Activated T-helper 1 cell treated with anti-CD3 and anti-CD28 coated beads, Interleukin-2, amount 50 U/mL, for 16 hours (primary cell): ENCODE measurements around the gene PCDH1.
A peak's percentile ranks its signal among the peaks of the same experiment; 100 is the strongest.
"Not testable (repeated sequence)": the region's sequence is repeated elsewhere in the genome, so short reads cannot be mapped to it uniquely, and the experiment has no call there.

Source experiments
- DNase-seq, 2 donors: peaks; one replicate each; pipeline ENCODE4 v3.0.0-alpha.2; 2020; ENCODE audit warnings: low read depth in 1 of 2, low spot score in 1 of 2

Gene PCDH1

GRCh38 chr5:141902015-141902814 is 24.0 kb upstream of the PCDH1 start:
- no peak for DNase-seq

GRCh38 chr5:141898448-141899049 is 20.3 kb upstream of the PCDH1 start:
- no peak for DNase-seq

DNA sequence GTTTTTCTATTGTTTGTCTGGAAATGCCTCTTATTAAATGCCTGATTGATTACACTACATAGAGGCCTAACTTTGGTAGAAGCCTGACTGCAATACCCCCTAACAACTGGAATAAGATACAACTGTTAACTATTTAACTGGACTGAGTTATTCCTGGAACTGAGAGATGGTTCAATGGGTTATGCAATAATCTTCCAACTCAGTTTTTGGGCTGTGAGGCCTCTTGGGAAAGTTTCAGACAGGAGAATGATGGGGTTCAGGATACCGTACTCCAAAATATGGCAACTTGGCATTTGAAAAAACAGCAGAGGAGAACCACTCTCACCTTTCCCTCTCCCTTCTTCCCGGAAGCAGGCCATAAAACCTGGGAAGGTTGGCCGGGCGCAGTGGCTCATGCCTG is 19.2 kb upstream of the PCDH1 start:
- no peak for DNase-seq

DNA sequence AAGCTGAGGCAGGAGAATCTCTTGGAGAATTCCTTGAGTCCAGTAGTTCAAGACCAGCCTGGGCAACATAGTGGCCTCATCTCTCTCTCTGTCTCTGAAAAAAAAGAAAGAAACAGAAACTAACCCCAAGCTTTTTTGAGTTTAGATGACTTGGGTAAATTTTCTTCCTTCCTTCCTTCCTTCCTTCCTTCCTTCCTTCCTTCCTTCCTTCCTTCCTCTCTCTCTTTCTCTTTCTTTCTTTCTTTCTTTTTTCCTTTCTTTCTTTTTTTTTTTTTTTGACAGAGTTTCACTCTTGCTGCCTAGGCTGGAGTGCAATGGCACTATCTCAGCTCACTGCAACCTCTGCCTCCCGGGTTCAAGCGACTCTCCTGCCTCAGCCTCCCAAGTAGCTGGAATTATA is 12.2 kb upstream of the PCDH1 start:
- DNase-seq: not testable (repeated sequence)

DNA sequence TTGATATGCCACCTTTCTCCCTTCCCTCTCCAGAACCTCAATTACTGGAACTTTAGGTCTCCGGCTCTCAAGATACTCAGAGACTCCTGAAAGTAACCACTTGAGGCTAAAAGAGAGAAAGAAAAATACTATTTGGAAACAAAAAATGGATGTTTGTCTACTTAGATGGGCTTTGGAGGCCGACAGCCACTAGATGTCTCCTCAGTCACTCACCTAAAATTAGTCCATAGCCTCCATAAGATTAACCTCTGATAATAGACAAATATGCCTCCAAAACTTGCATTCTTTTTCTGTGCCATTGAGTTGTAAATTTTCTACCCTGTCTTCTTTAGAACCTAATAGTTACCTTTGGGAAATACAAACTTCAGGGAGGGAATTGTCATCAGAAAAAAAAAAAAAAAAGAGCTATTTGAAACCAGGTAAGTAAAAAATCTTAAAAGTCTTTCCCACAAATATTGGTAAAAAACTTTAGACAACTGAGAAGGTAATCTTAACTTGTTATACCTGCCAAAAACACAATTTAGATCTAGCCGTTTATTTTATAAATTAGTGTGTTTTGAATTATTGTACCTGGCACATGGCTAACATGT is 11.2 kb upstream of the PCDH1 start:
- DNase-seq: no peak

DNA sequence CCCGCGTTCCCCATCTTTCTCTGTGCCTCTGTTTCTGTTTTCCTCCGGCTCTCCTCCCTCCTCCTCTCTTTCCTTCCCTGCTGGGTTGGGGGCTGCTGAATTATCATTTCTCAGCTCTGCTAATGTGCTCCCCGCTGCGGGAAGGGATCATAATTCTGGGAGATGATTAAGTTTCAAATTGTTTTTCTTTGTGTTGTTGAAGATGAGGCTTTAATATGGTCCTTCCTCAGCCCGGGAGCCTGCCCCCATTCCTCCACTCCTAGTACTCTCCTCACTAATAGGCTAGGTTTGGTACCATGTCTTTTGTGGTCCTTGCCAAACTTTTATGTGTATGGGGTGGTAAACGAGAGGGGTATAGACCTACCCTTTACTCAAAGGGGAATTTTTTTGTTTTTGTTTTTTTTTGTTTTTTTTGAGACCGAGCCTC is 5.7 kb upstream of the PCDH1 start:
- no peak for DNase-seq

- no peak for DNase-seq
These were observed 5.1 kb upstream of the PCDH1 start for GRCh38 chr5:141883184-141883891.

GRCh38 chr5:141882594-141883183 is 4.5 kb upstream of the PCDH1 start:
- no peak for DNase-seq

DNA sequence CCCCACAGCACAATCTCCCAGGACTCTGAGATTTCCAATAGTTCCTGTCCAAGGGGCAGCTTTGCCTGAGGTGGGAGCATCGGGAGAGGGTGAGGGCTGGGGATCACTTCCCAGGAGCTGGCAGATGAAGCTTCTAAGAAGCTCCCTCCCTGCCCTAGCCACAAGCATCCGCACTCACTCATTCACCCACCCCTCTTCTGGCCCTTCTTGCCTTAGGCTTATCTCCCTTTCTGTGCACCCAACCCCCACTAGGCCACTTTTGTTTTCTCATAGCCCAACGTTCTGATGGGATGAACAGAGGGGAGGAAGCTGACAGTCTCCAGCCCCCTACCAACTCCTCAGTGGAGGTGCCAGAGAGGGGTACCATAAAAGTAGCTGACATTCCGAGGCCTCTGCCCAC is 3.7 kb upstream of the PCDH1 start:
- no peak for DNase-seq

DNA sequence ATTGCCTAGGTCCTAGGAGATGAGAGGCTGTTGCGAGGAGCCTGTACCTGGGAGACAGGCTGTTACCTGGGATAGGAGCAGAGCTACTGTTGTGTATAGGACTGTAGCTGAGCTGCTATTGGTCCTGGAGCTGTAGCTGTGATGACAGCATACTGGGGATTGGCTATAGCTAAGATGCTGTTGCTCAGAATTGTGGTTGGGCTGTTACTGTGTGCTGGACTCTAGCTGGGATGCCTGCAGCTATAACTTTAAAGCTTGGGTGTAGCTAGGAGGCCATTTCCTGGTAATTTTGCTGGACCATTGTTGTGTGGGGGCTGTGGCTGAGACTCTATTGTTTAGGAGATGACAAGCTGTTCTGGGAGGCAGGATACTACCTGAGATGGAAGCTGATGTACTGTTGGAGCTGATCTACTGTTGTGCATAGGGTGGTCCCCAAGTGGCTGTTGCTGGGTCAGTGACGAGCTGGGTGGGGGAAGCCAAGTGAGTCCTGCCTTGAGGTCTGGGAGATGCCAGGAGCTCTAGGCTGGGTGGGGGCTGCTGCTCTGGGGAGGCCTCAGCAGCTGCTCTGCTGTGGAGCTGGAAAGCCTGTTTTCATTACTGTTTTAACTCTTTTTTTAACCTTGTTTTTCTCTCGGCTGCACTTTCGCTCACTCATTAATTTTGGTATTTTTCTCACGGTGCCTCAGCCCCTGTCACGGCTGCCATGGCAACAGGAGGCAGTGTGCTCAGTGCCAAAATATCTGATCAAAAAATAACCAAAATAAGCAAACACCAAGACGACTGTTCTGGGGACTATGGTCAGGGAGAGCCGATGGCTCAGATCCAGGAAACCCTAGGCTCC is 3.0 kb upstream of the PCDH1 start:
- DNase-seq: no peak

GRCh38 chr5:141879941-141880738 is 1.9 kb upstream of the PCDH1 start:
- DNase-seq: no peak

DNA sequence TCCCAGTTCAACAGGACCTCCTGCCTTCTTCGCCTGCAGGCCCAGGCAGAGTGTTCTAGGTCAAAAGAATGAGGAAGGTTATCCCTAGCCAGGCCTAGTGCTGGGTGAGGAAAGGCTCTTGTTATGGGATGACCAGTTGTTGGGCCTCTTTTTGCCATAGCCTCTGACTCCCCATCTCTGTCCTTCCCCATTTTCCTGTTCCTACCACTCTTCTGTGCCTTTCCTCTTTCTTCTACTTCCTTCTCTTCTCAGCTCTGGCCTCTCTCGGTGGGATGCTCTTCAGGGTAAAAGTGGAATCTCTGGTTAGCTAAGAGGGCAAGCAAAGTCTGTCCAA is 1.2 kb upstream of the PCDH1 start:
- DNase-seq: no peak

DNA sequence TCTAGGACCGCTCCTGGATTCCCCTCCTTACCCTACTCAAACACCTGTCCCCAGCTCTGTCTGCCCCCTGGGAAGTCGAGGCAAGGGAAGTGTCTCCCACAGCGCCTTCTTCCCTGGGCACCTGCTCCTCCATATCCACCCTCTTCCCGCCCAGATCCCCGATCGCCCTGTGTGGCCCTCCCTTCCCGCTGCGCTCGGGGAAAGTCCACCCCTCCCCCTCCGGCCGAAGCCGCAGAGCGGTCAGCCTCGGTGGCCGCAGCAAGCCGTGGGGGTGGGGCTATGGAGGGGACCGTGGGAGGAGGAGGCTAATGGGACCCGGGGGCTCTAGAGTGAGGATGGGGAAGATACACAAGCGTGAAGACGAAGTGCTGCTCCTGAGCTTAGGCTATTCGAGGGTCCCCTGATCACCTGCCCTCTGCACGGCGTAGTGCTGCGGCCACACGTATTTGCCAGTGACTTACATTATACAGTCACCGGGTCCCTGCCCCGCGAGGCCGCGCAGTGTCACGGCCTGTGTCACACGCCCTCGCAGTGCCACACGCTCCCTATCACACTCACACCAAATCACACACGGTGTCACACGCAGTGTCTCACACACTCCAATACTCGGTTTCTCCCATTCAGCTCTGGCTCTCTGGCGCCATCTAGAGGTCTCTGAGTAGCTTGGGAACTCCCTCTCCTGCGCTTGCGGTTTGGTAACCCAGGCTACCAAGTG is 658 bp upstream of the PCDH1 start:
- DNase-seq: peak; percentile 73 to 77

DNA sequence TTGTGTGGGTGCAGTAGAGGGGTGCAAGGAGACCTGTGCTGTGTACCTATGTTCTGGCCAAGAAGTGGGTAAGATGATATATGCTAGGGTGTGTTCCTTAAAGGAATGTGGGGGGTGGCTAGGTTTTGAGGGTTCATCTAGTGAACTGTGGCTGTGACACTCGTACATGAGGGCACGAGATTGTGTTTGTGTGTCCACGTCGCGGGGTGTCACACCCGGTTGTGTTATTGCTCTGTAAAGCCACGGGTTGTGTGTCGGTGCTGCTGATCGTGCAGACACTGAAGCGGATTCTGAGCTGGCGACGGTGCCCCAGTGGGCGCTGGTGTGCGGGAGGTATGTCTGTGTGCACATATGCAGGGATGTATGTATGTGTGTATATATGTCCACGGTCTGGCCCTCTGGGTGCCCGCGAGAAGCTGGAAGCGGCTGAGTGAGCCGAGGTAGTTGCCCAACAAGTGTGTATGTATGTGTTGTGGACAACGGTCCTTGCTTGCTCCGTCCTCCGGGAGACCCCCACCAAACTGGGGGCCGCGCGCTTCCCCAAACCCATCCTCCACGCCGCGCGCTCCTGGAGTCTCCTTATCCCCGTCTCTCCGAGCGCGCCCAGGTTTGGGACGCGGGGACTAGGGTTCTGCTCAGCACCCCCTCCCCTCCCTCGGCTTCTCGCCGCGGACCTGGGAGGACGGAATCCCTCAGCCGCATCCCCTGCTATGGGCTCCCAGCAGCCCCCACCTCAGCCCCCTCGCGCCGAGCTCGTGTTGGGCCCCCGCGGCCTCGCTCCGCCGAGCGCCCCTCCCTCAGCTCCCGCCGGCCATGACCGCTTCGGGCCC is 639 bp downstream of the PCDH1 start:
- no peak for DNase-seq

- DNase-seq: no peak
These were observed 1.4 kb downstream of the PCDH1 start for GRCh38 chr5:141876628-141877355.

- no peak for DNase-seq
These were observed 2.2 kb downstream of the PCDH1 start for GRCh38 chr5:141875795-141876627.
